Inflammatory macrophage (primary cell): ENCODE data around the gene B4GALT5.

ENCODE experiments used
- DNase-seq, 2 donors: peaks; one replicate each; pipeline ENCODE4 v3.0.0-alpha.2; 2020 to 2022

Gene B4GALT5

DNA sequence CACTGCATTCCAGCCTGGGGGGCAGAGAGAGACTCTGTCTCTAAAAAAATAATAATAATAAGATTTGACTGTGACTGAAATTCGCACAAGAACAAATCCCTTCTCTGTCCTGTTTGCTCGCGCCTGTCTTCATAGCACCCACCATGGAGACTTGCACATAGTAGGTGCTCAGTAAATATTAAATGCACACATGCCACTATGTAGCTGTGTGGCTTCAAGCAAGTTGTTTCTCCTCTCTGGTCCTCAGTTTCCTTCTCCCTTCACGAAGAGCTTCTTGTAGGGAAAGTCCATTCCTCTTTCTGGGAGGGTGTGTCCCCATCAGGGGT, 130.4 kb downstream of the B4GALT5 start:
- no peak for DNase-seq
